Dermis microvascular lymphatic vessel endothelial cell (primary cell): ENCODE measurements around the gene CD81. TPM values are rescaled to one million over a fixed set of nuclear protein-coding genes. Genes with fewer than 3 reads are reported as not detected.
"Not testable (repeated sequence)": the region's sequence is repeated elsewhere in the genome, so short reads cannot be mapped to it uniquely, and the experiment has no call there.

ENCODE experiments used
- DNase-seq, 2 donors: peaks; one replicate each; pipeline versions ENCODE4 v3.0.0 to v3.0.0-alpha.2; 2010; ENCODE audit warnings: low read depth in 2 of 2
- total RNA-seq: library from RNA; depleted of rRNA; stranded (reverse); fragments of >200 nt; gene quantifications from 2 replicates; pipeline ENCODE4 v1.2.1, GENCODE V29; 2014

Gene CD81
- 149 and 368 TPM in 2 replicates for total RNA-seq

DNA sequence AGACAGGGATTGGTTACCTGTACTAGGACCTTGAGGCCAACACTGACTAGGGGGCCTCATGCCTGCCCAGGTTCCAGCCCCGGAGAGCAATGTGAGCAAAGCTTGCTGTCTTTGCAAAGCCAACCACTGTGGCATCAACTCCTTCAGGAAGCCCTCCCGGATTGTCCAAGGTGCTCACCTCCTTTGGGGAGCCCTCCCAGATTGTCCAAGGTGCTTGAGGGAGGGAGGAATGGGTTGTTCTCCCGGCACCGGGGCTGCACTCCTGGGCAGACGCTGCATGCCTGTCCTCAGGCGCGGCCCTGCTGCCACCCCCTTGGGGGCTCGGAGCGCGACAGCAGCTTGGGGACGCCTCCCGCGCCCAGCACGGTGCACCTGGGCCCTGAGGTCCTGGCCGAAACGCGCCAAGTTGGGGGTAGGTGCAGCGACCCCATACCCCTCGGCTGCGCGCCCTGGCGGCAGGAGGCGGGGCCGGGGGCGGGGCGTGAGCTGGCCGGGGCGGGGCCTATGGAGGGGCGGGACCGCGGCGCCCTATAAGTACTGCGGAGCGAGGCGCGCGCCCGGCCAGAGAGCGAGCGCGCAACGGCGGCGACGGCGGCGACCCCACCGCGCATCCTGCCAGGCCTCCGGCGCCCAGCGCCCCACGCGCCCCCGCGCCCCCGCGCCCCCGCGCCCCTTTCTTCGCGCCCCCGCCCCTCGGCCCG, at the start of gene CD81:
CD81 (plus strand) TSS at position 560 of the 701 bp plus-strand sequence. CDS start 240 bp downstream, outside the sequence.
- DNase-seq = peak in 1 of 2 donors; percentile 59

- no peak for DNase-seq
These were observed 49.1 kb upstream of the CD81 start for GRCh38 chr11:2328021-2328420.

DNA sequence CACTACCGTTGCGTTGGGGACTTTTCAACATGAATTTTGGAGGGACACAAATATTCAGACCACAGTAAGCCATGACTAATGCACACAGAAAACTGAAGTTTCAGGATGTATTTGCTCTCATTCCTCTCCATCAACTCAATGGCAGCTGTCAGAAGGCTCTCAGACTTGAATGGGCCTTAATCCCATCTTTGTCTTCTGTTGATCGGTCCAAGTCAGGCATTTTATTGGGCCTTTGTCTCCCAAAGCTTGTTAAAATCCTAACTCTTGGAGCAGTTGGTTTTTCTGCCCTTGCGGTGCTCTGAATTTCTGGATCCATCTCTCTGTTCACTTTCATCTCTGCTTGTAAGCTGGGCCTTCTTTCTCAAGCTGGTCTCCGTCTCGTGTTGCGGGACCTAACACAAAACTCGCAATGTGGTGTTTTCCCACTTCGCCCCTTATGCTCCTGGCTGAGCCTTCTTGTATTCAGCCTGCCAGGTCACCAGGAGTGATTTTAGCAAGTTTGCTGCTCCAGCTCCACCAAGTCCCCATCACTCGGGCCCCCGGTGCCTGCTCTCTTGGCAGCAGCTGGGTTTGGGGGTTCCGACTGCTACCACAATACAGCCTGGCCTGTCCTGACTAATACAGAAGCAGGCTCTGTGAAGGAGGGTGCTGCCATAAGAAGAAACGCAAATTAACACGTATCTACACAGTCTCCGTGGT, 48.3 kb upstream of the CD81 start:
- DNase-seq = no peak

DNA sequence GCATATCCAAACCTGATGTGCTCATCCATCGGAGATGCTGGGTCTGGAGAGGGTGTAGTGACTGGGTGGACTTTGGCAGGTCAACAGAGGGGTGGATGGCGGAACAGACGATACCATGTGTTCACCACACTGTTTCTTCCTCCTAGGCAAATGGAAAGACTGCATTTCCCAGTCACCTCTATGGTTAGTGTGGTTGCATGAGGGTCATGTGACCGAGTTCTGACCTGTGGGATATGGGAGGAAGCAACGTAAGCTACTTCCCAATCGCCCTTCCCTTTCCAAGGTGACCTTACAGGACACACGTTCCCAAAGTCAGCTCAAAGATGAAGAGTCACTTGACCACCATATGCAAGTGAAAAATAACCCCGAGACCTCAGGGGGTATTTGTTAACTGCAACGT, 47.6 kb upstream of the CD81 start:
- DNase-seq = no peak

DNA sequence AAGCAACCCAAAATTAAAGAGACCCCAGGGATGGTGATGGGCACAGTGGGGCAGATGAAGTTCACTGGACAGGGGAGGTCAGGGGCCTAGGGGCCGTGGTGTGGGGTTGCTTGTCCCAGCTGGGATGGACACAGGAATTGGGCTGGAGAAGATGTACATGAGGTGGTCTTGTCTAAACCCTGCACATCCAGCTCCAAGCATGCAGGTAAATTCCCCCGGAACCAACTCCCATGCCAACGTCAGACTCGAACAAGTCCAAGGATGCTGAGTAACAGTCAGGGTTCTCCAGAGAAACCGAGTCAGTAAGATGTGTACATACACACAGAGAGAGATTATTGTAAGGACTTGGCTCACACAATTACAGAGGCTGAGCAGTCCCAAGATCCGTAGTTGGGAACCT, 46.4 kb upstream of the CD81 start:
- DNase-seq = no peak

- DNase-seq = no peak
These were observed 45.7 kb upstream of the CD81 start for GRCh38 chr11:2331404-2331803.

- not testable (repeated sequence) for DNase-seq
These were observed 44.5 kb upstream of the CD81 start for GRCh38 chr11:2332569-2332968.

- not testable (repeated sequence) for DNase-seq
These were observed 43.5 kb upstream of the CD81 start for GRCh38 chr11:2333486-2334205.

- not testable (repeated sequence) for DNase-seq
These were observed 41.8 kb upstream of the CD81 start for GRCh38 chr11:2335286-2335685.

- DNase-seq = not testable (repeated sequence)
These were observed 38.4 kb upstream of the CD81 start for GRCh38 chr11:2338760-2339159.

- no peak for DNase-seq
These were observed 34.6 kb upstream of the CD81 start for GRCh38 chr11:2342557-2342956.

DNA sequence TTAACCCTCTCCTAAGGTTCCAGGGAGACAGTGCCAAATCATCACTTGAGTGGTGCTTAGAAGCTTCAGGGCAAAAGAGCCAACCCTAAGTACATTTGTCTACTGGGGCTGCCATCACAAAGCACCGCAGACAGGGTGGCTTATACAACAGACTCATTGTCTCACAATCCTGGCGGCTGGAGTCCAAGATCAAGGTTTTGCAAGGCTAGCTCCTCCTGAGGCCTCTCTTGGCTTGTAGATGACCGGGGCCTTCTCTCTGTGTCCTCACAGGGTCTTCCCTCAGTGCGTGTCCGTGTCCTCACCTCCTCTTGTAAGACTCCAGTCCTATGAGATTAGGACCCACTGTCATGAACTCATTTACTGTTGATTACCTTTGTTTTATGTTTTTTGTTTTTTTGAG, 34.1 kb upstream of the CD81 start:
- no peak for DNase-seq

DNA sequence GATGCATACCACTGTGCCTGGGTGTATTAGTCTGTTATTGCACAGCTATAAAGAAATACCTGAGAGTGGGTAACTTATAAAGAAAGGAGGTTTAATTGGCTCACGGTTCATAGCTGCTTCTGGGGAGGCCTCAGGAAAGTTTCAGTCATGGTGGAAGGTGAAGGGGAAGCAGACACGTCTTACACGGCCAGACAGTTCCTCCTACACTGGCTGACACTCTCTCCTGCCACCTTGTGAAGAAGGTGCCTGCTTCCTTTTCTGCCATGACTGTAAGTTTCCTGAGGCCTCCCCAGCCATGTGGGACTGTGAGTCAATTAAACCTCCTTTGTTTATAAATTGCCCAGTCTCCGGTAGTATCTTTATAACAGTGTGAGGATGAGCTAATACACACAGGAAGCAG, 33.6 kb upstream of the CD81 start:
- no peak for DNase-seq

DNA sequence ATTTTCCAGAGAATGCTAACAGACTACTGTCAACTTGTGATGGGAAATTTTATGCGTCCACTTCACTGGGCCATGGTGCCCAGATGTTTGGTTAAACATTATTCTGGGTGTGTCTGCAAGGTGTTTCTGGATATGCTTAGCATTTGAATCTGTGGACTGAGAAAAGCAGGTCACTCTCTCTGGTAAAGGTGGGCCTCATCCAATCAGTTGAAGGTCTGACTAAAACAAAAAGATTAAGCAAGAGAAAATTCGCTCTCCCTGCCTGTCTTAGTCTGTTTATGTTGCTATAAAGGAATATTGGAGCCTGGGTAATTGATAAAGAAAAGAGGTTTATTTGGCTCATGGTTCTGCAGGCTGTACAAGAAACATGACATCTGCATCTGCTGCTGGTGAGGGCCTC, 32.1 kb upstream of the CD81 start:
- DNase-seq = no peak

- DNase-seq = no peak
These were observed 31.1 kb upstream of the CD81 start for GRCh38 chr11:2346014-2346413.

- DNase-seq = no peak
These were observed 30.4 kb upstream of the CD81 start for GRCh38 chr11:2346586-2347307.

DNA sequence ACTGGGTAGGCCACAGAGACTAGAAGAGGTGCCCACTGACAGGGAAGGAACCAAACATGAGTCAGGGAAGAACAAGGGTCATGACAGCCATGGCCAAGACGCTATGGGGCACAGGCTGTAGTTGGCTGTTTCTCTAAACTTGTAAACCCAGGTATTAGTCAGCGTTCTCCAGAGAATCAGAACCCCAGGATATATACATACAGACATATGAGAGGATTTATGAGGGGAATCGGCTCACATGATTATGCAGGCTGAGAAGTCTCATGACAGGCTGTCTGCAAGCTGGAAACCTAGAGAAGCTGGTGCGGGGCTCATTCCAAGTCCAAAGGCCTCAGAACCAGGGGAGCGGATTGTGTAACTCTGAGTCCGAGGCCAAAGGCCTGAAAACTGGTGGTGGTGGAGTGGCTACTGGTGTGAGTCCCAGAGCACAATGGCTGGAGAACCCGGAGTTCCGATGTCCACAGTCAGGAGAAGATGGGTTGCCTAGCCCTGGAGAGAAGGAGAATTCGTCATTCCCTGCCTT, 29.7 kb upstream of the CD81 start:
- DNase-seq = no peak

DNA sequence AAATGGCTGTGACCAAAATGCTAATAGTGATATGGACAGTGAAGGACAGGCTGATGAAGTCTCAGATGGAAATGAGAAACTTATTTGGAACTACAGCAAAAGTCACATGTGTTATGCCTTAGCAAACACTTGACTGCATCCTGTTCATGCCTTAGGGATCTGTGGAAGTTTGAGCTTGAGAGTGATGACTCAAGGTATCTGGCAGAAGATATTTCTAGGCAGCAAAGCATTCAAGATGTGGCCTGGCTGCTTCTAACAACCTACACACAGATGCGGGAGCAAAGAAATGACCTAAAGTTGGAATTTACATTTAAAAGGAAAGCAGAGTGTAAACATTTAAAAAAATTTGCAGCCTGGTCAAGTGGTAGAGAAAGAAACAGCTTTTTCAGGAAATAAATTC, 28.1 kb upstream of the CD81 start:
- no peak for DNase-seq

DNA sequence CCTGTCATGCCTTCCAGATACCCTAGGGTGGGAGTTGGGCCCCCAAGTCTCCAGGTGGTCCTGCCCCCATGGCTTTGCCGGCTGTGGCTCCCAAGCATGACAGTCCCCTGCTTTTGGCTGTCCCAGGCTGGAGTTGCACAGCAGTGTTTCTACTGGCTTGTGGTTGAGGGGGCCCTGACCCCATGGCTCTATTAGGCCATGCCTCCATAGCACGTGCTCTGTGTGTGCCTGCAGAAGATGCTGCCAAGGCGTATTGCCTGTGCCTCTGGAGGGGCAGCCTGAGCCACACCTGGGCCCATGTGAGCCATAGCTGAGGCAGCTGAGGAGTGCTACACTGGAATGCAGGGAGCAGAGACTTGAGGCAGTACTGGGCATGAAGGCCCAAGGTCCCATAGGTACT, 25.4 kb upstream of the CD81 start:
- DNase-seq = no peak

- no peak for DNase-seq
These were observed 24.7 kb upstream of the CD81 start for GRCh38 chr11:2352420-2352819.

GRCh38 chr11:2355000-2355644, 22.0 kb upstream of the CD81 start:
- DNase-seq = no peak
